NCI-H187 treated with DMSO at 0.1 percent for 48 hours (cell line): ENCODE data around the gene PDXDC1.
"Not testable (repeated sequence)": the region's sequence is repeated elsewhere in the genome, so short reads cannot be mapped to it uniquely, and the experiment has no call there.

Experiments
- DNase-seq: peaks from one replicate; lab custom pipeline; 2025; lab: John Stamatoyannopoulos, UW

PDXDC1 gene

DNA sequence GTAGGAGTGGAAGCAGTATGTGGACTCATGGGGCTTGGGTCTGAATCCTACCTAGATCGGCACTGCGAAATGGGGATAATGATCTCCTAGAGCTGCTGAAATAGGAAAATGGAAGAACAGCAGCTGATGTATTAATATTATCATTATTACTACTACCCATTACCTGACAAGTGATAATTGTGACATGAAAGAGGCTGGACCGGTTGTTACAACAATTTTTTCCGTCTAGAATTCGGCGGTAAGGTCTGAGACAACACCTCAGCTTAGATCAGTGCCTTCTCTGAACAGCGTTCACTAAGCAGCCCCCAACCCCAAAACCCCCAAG is 533 bp upstream of the PDXDC1 start:
- DNase-seq = not testable (repeated sequence)

GRCh38 chr16:14975418-14976194 is 780 bp downstream of the PDXDC1 start:
- DNase-seq = not testable (repeated sequence)

- DNase-seq = not testable (repeated sequence)
Observed at GRCh38 chr16:14976971-14977736, 2.3 kb downstream of the PDXDC1 start.

DNA sequence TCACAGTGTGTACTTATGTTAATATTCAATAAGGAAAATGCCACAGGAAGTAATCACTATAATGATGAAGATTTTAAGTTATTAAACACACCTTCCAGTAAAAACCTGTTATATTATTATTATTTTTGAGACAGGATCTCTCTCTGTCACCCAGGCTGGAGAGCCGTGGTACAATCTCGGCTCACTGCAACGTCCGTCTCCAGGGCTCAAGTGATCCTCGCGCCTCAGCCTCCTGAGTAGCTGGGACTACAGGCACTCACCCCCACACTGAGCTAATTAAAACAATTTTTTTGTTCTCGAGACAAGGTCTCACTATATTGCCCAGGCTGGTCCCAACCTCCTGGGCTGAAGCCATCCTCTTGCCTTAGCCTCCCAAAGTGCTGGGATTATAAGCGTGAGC is 3.5 kb downstream of the PDXDC1 start:
- not testable (repeated sequence) for DNase-seq

DNA sequence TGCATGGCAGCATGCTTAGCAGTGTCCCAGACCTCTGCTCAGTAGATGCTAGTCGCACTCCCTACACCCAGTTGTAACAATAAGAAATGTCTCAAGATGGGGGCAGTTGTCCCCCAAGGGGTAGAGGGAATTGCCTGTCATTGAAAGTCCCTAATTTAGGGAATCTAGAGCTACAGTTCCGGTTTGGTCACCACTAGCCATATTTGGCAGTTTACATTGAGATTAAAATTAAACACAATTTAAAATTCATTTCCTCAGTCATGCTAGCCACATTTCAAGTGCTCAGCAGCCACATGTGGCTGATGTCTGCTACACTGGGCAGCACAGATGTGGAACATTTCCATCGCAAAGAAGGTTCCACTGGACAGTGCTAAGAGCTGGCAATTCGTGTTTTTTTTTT is 4.1 kb downstream of the PDXDC1 start:
- not testable (repeated sequence) for DNase-seq

GRCh38 chr16:14981234-14981633 is 6.4 kb downstream of the PDXDC1 start:
- not testable (repeated sequence) for DNase-seq

DNA sequence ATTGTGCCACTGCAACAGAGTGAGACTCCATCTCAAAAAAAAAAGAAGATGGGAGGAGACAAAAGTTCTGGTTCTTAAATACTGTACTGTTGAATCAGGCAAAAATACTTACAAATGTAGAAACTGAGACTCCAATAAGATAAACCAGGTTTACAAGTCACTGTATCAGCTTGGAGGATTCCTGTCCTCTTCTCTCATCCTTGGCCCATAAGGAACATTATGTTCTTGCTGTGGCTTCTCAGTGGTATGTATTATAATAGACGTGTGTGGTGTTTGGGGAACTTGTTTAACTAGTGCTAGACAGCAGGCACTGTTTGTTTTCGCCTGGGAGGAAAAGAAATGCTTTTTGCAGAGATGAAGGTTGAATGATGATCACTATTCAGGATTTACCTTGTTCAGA is 7.7 kb downstream of the PDXDC1 start:
- not testable (repeated sequence) for DNase-seq

GRCh38 chr16:14988092-14988491 is 13.3 kb downstream of the PDXDC1 start:
- not testable (repeated sequence) for DNase-seq

DNA sequence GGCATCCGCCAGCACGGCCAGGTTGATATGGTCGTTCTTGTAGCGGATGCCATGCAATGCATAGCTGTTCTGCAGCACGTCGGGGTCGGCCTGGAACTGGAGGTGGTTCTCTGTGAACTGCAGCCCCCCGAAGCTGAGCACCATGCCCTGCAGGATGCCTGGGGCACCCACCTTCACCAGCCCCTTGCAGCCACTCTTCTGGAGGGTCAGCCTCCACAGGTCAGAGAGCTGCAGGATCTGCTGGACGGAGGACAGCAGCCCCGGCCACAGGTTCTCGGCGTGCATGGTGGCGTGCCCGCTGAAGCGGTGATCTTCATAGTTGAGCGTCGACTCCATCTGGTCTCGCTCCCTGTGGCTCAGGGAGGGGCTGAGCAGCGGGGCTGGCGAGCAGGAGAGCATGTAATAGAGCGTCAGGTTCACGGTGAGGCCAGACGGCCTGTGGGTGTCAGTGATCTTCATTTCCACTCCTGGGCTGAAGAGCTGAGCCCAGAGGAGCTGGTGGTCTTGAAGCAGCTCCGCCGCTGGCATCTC is 13.9 kb downstream of the PDXDC1 start:
- DNase-seq = not testable (repeated sequence)

- DNase-seq = not testable (repeated sequence)
Observed at GRCh38 chr16:14989291-14990281, 14.8 kb downstream of the PDXDC1 start.

GRCh38 chr16:14993277-14994151 is 18.7 kb downstream of the PDXDC1 start:
- not testable (repeated sequence) for DNase-seq

- not testable (repeated sequence) for DNase-seq
Observed at GRCh38 chr16:14996702-14997101, 21.9 kb downstream of the PDXDC1 start.

DNA sequence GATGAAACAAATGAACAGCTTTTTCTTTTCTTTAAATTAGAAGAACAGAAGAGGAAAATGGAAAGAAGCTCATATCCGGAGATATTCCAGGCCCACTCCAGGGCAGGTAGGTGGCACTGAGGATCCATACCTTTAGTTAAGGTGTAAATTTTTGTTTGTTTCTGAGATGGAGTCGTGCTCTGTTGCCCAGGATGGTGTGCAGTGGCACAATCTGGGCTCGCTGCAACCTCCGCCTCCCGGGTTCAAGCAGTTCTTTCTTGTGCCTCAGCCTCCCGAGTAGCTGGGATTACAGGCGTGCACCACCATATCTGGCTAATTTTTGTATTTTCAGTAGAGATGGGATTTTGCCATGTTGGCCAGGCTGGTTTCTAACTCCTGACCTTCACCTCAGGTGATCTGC is 23.5 kb downstream of the PDXDC1 start:
- DNase-seq = not testable (repeated sequence)

DNA sequence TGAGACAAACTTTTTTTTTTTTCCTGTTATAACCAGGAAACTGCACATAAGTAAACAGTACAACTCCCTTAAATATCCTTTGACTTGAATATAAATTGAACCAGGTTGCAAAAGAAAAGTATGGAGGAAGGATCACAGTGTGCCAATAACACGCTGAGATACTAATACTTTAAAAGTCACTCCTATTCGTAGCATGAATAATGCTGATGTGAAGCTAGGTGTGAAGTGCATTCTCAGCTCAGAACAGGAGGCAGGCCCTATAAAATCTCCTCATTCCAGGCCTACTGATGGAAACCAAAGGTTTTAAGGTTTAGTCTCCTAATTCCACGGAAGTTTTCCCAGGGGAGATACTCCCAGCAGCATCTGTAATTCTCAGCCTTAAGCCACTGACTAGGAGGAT is 25.0 kb downstream of the PDXDC1 start:
- not testable (repeated sequence) for DNase-seq

GRCh38 chr16:15002448-15002847 is 27.6 kb downstream of the PDXDC1 start:
- not testable (repeated sequence) for DNase-seq

GRCh38 chr16:15005357-15006132 is 30.7 kb downstream of the PDXDC1 start:
- not testable (repeated sequence) for DNase-seq

- not testable (repeated sequence) for DNase-seq
Observed at GRCh38 chr16:15008647-15009046, 33.8 kb downstream of the PDXDC1 start.

DNA sequence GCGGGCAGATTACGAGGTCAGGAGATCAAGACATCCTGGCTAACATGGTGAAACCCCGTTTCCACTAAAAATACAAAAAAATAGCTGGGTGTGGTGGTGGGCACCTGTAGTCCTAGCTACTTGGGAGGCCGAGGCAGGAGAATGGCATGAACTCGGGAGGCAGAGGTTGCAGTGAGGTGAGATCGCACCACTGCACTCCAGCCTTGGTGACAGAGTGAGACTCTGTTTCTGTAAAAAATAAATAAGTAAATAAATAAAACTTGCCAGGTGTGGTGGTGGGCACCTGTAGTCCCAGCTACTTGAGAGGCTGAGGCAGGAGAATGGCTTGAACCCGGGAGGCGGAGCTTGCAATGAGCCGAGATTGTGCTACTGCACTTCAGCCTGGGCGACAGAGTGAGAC is 38.1 kb downstream of the PDXDC1 start:
- not testable (repeated sequence) for DNase-seq

DNA sequence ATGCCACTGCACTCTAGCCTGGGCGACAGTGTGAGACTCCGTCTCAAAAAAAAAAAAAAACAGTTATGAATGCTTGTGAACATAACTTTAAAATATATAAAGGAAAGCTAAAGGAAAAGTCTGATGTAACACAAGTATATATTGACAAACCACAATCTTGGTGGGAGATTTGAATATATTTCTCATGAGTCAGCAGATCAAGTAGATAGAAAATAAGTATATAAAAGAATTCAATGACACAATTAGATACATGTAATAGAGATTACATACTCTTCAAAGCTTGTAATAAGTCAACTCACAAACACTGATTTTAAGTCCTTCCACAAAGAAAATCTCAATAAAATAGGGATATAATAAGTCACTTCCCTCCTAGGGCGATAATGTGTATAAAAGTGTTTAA is 40.8 kb downstream of the PDXDC1 start:
- not testable (repeated sequence) for DNase-seq

- not testable (repeated sequence) for DNase-seq
Observed at GRCh38 chr16:15016354-15016753, 41.5 kb downstream of the PDXDC1 start.
